ENCODE data around the gene ANKRD65.
"Not testable (repeated sequence)": the region's sequence is repeated elsewhere in the genome, so short reads cannot be mapped to it uniquely, and the experiment has no call there.

The ANKRD65 gene

GRCh38 chr1:1393014-1393413 is 28.1 kb downstream of the ANKRD65 start:
- DNase-seq: no peak

- no peak for DNase-seq
Measured at GRCh38 chr1:1391225-1391624, 29.9 kb downstream of the ANKRD65 start.

DNA sequence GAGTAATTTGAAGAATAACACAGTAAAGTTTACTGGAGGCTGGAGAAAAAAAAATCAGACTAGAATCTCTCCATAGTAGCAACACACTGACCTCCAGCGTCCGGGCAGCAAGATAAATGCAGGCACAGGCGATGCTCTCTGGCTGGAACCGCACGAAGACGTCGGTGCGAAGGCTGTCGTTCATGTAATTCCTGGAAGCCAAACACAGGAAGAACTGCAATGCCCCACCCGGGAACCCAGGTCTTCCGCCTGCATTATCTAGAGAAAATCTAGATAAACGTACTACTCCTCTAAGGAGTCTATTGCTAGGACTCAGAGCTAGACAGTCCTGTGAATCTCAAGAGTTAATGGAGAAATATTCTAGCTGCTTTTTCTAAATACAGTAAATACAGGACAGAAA is 30.4 kb downstream of the ANKRD65 start:
- no peak for DNase-seq

DNA sequence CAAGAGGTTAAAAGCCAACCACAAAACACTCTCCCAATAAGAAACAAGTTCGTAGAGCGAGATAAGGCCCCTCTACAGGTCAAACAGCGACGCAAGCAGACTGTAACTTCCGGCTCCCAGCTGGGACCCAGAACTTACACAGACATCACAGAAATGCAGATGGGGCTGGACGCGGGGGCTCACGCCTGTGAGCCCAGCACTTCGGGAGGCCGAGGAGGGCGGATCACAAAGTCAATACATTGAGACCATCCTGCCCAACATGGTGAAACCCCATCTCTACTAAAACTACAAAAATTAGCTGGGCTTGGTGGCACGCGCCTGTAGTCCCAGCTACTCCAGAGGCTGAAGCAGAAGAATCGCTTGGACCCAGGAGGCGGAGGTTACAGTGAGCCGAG is 33.0 kb downstream of the ANKRD65 start:
- no peak for DNase-seq

DNA sequence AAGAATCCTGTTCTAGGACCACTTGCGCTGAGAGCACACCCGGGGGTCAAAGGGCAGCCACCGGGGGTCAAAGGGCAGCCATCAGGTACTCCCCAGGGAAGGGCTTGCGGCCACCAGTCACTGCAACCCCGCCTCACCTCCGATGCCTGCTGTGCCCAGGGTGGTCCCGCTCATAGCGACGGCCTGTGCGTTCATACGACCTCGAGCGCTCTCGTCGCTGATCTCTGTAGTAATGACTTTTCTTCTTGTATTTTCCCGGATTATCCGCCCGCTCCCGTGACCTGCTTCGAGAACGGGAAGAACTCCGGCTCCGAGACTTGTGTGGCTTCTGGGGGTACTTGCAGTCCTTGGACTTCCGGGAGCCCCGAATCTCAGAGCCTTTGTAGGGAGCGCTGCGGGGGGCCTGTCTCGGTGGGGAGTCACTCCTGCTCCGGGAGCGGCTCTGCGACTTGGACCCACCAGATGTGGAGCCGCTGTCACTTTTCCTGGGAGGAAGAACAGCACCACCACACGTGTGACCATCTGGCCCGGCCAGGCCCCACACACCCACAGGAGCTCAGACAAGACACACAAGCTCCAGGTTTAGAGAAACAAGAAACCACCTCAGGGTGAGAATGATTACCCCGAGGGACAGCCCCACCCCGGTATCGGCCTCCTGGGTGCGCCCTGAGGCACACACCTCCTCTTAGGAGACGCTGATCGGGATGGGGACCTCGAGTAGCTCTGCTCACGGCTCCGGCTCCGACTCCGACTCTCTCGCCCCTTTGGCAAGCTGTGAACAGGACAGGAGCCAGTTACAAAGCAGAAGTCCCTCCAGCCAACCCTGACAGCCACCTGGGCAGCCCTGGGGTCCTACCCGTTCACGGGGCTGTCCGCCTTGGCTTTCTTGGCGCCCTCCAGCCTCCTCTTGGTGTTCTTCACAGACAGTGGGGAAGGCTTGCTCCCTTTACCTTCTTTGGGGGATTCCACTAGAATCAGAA is 33.7 kb downstream of the ANKRD65 start:
- DNase-seq: no peak

GRCh38 chr1:1385931-1386330 is 35.1 kb downstream of the ANKRD65 start:
- DNase-seq: no peak

DNA sequence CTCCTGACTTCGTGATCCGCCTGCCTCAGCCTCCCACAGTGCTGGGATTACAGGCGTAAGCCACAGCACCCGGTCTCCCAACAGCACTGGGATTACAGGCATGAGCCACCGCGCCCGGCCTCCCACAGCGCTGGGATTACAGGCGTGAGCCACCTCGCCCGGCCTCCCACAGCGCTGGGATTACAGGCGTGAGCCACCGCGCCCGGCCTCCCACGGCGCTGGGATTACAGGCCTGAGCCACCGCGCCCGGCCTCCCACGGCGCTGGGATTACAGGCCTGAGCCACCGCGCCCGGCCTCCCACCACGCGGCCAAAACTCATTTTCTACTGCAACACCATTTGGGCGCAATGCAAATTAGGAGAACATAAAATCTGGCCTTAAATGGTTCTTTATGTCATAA is 35.7 kb downstream of the ANKRD65 start:
- DNase-seq: not testable (repeated sequence)

DNA sequence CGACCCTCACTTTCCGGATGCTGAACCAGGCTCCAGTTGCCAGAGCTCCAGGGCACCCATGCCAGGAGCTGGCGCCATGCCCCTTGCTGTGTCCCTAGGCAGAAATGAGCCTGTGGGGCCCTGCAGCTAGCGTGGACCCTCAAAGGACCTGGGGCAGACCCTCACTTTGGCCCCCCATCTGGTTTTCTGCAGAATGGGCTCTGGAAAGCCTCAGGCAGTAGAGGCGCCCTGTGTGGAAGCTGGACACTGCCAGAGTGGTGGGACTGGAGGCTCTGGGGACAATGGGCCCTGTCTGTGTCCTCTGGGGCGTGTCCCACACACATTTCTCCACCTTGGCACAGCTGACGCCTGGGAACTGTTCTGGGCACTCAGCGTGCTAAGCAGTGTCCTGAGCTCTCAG is 39.8 kb downstream of the ANKRD65 start:
- DNase-seq: no peak

GRCh38 chr1:1380860-1381259 is 40.2 kb downstream of the ANKRD65 start:
- no peak for DNase-seq

- no peak for DNase-seq
Measured at GRCh38 chr1:1377540-1378205, 43.4 kb downstream of the ANKRD65 start.

DNA sequence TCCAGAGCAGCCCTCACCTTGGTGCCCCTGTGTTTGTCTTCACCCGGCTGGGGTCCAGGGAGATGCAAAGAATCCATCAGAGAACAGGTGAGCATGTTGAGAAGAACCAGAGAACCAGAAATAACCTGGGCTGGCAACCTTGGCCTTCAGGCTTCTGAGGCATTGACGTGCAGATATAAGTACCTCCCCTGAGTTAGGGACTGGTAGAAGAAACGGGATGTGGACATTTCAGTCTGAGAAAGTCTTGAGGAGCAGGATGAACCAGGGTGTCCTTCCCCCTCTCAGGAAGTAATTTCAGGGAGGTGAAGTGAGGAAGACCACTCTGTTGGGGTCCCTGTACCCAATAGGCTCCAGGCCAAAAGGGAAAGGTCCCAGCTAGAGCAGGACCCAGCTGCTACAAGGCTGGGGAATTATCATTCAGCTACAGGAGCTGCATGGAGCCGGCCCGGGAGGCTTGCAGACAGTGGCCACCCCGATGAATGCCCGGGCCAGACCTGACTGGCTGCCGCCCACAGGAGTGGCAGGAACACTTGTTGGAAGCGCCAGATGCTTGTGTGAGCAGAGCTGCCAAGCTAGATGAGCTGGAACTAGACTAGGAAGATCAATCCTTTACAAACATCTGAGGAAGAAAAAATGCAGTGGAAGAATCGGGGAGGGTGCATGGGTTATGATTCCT is 44.4 kb downstream of the ANKRD65 start:
- DNase-seq: no peak

GRCh38 chr1:1374929-1375662 is 46.0 kb downstream of the ANKRD65 start, which contains the start of gene AURKAIP1:
Gene AURKAIP1 (minus strand): TSS chr1:1375207. CDS start chr1:1374756, 451 bp downstream.
- DNase-seq: peak; percentile 100

DNA sequence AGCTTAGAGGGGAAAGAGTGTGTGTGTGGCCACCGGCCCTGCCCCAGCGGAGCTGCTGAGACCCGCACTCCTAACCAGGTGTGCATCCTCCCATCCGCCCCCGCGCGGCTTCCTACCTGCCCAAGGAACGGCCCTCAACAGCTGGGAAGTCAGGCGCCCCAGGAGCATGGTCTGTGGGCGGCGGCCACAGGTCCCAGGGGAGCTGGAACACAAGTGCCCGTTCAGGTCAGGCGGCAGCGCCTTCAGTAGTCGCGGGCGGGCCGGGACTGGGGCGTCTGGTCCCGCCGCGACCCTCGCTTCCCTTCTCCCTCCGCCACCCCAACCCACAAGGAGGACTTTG is 46.5 kb downstream of the ANKRD65 start:
- no peak for DNase-seq

DNA sequence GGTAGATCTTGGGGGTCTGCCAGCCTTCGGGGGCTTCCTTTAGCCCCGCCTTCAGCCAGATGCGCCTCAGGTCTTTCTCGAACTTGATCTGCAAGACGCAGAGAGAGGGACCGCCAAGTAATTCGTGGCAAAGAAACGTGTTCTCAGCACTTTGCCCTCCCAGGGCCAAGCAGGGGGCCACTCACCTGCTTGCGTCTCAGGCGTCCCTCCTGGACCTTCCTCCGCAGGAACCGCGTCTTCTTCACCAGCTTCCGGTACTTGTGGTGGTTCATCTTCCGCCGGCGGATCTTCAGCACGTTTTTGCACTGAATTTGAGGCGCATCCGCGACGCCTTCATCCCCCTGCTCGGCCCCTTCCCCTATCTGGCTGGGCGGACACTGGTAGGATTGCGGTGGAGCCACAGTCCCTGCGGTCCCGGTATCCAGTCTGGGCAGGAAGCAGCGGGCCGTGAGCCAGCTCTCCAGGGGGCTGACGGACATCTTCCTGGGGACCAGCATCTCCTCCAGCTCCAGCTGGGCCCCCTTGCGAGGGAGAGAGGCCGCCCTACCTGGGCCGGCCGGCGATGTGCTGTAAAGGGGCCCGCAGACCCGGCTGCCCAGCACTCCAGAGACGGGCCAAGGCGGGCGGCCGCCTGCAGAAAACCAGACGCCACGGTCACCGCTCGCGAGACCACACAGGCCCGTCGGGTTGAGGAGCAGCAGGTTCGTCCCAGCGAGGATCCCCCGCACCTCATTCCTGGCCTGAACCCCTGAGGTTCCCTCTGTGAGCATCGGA is 47.1 kb downstream of the ANKRD65 start:
- DNase-seq: no peak

- no peak for DNase-seq
Measured at GRCh38 chr1:1373051-1373814, 47.8 kb downstream of the ANKRD65 start.

DNA sequence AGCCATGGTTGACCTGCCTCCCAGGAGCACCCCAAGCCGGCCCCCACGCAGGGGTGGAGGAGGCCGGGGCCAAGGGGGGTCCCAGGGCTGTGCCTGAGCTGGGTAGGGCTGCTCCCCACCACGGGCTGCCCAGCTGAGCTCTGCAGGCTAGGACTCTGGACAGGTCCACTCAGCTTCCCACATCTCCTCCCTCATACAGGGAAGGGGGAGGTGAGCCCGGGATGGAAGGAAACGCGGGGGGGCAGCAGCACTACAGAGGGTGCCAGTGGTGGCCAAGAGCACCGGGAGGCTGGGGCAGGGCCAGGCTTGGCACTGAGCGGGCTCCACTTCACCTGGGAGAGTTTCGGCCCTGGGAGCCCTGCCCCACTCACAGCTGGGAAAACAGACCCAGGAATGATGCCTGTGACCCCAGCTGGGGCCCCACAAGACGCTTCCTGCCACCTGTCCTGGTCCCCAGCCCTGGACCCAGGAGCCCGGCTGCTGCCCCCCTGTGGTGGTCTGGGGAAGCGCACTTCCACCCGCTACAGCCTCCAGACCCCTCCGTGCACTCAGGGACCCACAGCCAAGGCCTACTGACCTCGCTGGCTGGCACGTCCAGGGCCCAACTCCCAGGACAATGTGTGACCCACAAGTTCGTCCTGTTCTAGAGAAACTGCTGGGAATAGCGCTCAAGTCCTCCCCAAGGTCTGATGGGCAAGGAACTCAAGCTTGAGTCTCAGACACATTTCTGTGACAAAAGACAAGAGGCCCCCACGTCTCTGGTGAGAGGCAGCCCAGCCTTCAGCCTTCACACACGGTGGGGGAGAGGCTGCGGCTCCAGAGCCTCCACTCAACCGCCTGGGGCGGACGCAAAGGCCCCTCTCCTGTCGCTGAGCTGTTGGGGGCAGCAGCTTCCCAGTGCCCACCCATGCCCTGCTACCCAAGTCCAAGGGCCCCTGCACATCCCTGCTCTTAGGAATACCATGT is 49.0 kb downstream of the ANKRD65 start:
- no peak for DNase-seq

GRCh38 chr1:1371364-1371745 is 49.7 kb downstream of the ANKRD65 start:
- DNase-seq: no peak

- no peak for DNase-seq
Measured at GRCh38 chr1:1370771-1371300, 50.2 kb downstream of the ANKRD65 start.

- not testable (repeated sequence) for DNase-seq
Measured at GRCh38 chr1:1370094-1370493, 51.0 kb downstream of the ANKRD65 start.

Data from fibroblast of upper back skin (primary cell).